ENCODE data around the gene HECW1.

GRCh38 chr7:43496596-43496995, 384.1 kb downstream of the HECW1 start:
- TF ChIP-seq CTCF (IDR thresholded peaks at IDR 0.05) (no peak), REST (IDR thresholded peaks at IDR 0.05; ENCODE audit: insufficient read depth in 1 of 2, low read depth in 2 of 2, low read length in 1 of 2) (no peak), SIN3A (IDR thresholded peaks at IDR 0.05; ENCODE audit: borderline replicate concordance, insufficient read depth, low read depth, low read length) (no peak)
